Testis (tissue), 2 donors: ENCODE measurements around the gene ACAP3.

Source experiments
- CTCF ChIP-seq, 3 experiments: fragments of 450-650 bp in 2 of 3; fragments of 200-600 bp in 1 of 3; sonication (generic) in 1 of 3; IDR thresholded peaks; one replicate each; pipeline ENCODE4 v1.5.1; 2016 to 2019; ENCODE audit warnings: antibody characterized with exemption in 3 of 3, mild to moderate bottlenecking in 2 of 3, moderate library complexity in 1 of 3
- POLR2A ChIP-seq: fragments of 450-650 bp; IDR thresholded peaks from one replicate; pipeline ENCODE4 v1.6.1; 2017; ENCODE audit warnings: antibody characterized with exemption, mild to moderate bottlenecking, moderate library complexity

- TF ChIP-seq CTCF (IDR thresholded peaks at IDR 0.05) (no peak), POLR2A (no peak)
Observed at GRCh38 chr1:1262071-1262470, 45.7 kb downstream of the ACAP3 start.
